ENCODE measurements around the gene MMP3.

MMP3 gene

DNA sequence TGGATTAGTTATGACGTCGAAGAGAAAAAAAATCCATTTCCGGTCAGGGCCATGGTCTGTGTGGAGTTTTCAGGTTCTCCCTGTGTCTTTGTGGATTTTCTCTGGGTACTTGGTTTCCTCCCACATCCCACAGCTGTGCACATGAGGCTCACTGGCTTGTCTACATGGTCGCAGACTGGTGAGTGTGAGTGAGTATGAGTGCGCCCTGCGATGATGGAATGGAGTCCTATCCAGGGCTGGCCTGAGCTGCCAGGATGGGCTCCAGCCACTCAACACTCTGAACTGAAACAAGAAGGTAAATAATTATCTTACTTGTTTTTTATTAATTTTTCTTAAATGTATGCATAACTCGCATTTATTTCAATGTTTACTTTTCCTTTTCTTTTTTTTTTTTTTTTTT lies 10.8 kb downstream of the MMP3 start:
- DNase-seq (ENCODE audit: low read depth in 2 of 2) = no peak

GRCh38 chr11:102831489-102832440 lies 11.6 kb downstream of the MMP3 start:
- DNase-seq (ENCODE audit: low read depth in 2 of 2) = peak in 1 of 2 experiments; percentile 59

DNA sequence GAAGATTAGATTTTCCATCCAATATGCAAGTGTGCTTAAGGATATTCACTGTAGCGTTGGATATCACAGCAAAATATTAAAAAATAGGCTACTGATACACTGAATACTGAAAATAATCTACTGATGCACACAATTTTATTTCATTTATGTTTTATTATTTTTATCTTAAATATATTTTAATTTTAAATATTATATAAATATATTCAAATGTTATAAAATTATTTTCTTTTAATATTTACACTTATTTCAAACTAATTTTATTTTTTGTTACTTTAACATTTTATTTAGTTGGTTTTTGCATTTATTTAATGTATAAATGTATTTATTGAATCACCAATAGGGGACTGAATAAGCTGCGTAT lies 12.3 kb downstream of the MMP3 start:
- no peak for DNase-seq (ENCODE audit: low read depth in 2 of 2)

GRCh38 chr11:102830001-102830727 lies 13.2 kb downstream of the MMP3 start:
- no peak for DNase-seq (ENCODE audit: low read depth in 2 of 2)

DNA sequence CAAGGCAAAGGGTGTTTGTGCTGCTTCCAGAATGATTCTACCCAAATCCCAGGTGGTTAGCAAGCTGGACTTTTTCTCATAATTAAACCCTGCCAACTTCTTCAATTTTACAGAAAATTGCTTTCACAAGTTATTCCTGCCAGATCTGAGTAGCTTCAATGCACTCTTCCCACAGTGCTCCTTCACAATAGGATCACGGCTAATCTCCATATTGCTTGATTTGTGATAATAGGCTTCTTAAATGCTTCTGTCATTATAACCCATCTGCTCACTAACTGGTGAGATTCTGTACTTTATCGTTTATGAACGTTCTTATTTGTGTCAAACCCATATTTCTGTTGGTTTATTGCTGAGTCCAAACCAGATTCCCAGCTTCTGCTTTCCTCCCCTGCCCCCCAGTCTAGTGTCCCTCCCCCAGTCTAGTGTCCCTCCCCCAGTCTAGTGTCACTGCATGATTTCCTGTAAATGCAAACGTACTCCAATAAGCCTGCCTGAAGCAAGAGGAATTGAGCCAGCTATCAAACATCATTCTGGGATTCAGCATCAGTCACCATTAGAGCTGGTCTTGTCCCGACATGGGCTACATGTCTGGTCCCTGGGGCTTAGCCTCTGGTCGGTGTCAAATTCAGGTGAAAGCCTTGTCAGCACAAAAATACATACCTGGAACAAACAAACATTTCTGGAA lies 14.0 kb downstream of the MMP3 start:
- DNase-seq (ENCODE audit: low read depth in 2 of 2) = no peak

- no peak for DNase-seq (ENCODE audit: low read depth in 2 of 2)
Measured at GRCh38 chr11:102824556-102824955, 18.9 kb downstream of the MMP3 start.

DNA sequence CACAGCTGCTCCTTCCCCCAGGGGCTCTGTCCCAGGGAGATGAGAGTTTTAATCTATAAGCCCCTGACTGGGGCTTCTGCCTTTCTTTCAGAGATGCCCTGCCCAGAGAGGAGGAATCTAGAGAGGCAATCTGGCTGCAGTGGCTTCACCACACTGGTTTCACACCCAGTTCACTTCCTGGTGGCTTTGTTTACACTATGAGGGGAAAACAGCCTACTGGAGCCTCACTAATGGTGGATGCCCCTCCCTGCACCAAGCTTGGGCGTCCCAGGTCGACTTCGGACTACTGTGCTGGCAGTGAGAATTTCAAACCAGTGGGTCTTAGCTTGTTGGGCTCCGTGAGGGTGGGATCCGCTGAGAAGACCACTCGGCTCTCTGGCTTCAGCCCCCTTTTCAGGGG lies 23.9 kb downstream of the MMP3 start:
- DNase-seq (ENCODE audit: low read depth in 2 of 2) = no peak

- no peak for DNase-seq (ENCODE audit: low read depth in 2 of 2)
Measured at GRCh38 chr11:102813484-102813883, 29.9 kb downstream of the MMP3 start.

- DNase-seq (ENCODE audit: low read depth in 2 of 2) = no peak
Measured at GRCh38 chr11:102812188-102812587, 31.2 kb downstream of the MMP3 start.

GRCh38 chr11:102810950-102811660 lies 32.3 kb downstream of the MMP3 start:
- DNase-seq (ENCODE audit: low read depth in 2 of 2) = no peak

DNA sequence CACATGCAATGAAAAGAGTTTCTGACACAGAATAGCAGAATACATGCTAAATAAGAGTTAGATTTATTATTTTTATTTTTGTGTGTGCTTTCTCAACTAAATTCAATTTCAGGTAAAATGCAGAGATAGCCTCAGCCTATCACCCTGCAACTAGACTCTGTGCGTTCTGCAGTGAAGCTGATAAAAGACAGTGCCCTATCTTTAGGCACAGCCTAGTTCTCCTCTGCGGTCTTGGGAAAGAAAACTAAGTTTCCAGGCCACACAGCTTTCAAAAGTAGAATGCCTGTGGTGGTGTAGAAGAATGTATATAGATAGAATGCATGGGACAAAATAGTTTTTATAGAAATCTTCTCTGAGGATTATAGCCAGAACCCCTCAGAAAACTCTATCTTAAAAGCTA lies 33.4 kb downstream of the MMP3 start:
- DNase-seq (ENCODE audit: low read depth in 2 of 2) = no peak

- no peak for DNase-seq (ENCODE audit: low read depth in 2 of 2)
Measured at GRCh38 chr11:102807921-102808320, 35.5 kb downstream of the MMP3 start.

GRCh38 chr11:102806296-102806695 lies 37.1 kb downstream of the MMP3 start:
- DNase-seq (ENCODE audit: low read depth in 2 of 2) = peak in 1 of 2 experiments; percentile 32

DNA sequence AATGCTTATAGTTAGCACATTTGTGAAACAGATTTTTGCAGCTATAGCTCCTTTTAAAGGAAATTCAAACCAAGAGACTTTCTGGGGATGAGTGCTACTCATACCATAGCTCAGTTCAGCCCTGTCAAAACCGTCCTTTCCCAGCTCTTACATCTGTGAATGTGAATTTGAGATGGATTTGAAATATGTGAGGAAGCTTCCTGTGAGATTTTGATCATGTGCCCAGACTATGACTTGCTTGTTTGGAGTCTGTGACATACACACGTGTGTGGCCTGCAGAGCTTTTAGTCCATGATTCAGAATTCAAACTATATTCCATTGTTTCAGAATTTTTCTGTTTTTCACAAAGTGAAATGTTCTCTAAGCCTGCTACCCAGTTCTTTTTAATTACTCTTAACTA lies 41.1 kb downstream of the MMP3 start:
- peak; percentile 92 for DNase-seq (ENCODE audit: low read depth in 2 of 2)

DNA sequence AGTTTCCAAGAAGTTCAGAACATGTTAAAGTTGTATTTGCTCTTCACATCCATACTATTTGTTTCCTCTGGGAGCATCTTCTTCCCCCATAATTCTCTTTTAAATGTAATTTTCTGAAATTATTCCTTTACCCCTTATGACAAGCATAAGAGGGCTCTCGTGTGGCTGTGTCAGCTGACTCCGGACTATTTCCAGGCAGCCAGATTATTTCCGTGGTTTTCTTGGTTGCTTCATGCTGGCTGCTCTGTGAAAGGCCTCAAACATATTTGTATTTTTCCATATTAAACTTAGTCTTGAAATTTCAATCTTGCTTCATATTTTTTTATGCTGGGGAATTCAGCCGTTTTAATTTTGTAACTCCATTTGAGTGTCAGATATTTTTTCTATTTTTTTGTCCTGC lies 42.6 kb downstream of the MMP3 start:
- no peak for DNase-seq (ENCODE audit: low read depth in 2 of 2)

- no peak for DNase-seq (ENCODE audit: low read depth in 2 of 2)
Measured at GRCh38 chr11:102799681-102800340, 43.6 kb downstream of the MMP3 start.

DNA sequence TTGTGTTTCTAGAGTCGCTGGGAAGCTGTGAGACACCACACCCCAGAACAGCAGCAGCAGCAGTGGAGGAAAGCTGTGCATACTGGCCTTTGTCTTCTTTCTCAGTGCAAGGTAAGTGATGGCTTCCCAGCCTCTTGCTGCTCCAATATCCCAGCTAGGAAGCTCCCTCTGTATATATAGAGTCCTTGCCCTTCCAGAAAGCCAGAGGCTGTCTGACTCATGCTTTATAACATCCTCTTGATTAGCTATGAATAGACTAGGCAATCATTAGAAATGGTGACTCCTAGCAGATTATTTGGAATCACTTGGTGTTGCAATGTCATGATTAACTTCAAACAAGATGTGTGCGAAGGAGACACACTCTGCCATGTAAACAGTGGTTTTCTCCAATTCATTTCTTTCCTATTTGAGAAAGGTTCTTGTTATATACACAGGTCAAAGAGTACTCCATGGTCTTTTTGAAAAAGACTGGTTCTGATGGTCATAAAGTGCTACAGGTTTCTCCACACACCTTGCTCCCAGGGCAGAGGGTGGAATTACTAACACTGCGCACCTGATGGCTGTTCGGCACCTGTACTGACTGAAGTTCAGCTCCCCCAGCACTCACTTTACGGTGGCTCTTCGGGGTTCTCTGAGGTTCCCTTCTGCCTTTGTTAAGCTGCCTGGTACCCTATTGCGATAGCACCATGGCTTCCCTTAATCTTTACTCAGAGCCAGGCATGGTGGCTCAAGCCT lies 45.2 kb downstream of the MMP3 start, which contains the start of gene MMP1:
MMP1 (minus strand) TSS at position 149 of the 735 bp plus-strand sequence; CDS start at position 81, 68 bp downstream.
- peak; percentile 74 for DNase-seq (ENCODE audit: low read depth in 2 of 2)

DNA sequence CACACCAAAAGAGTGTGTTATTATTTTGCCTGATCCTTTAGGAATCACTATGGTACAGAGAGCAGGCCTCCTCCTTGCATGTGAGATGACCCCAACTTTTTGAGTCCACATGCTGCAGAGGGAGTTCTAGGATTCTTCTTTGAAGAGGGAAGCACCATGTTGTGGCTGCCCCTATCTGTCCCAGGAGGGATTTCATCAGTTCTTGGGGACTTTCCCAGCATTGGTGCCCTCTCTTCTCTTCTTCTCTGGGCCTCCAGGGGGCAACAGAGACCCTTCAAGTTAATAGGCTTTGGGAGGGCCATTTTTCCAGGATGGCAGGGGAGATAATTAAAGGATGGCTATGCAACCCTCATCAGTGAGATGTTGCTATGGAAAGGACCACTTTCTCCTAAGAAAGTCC lies 49.0 kb downstream of the MMP3 start:
- no peak for DNase-seq (ENCODE audit: low read depth in 2 of 2)

- no peak for DNase-seq (ENCODE audit: low read depth in 2 of 2)
Measured at GRCh38 chr11:102793677-102794290, 49.6 kb downstream of the MMP3 start.

GRCh38 chr11:102792604-102793003 lies 50.8 kb downstream of the MMP3 start:
- DNase-seq (ENCODE audit: low read depth in 2 of 2) = no peak

All from fibroblast of skin of left quadriceps (primary cell).